IMR-90 (cell line): ENCODE measurements around the gene FAM83C.

Experiments used
- FOS ChIP-seq: fragments of 150-350 bp; IDR thresholded peaks from 2 replicates; pipeline ENCODE4 v1.6.1; 2016; ENCODE audit warnings: low read depth, low read length
- MAFK ChIP-seq: IDR thresholded peaks from 2 replicates; pipeline ENCODE4 v1.6.1; 2012; ENCODE audit warnings: low read depth, low read length, improper control_type of control experiment
- POLR2A ChIP-seq: IDR thresholded peaks from 2 replicates; pipeline ENCODE4 v1.6.1; 2012; ENCODE audit warnings: mild to moderate bottlenecking, low read depth, low read length
- RAD21 ChIP-seq: IDR thresholded peaks from 2 replicates; pipeline ENCODE4 v1.6.1; 2012; ENCODE audit warnings: low read length, improper control_type of control experiment
- RCOR1 ChIP-seq: IDR thresholded peaks from 2 replicates; pipeline ENCODE4 v1.6.1; 2012; ENCODE audit warnings: mild to moderate bottlenecking, low read length, improper control_type of control experiment; ENCODE audit not compliant: insufficient replicate concordance
- RFX5 ChIP-seq: IDR thresholded peaks from 2 replicates; pipeline ENCODE4 v1.8.0; 2012; ENCODE audit warnings: low read depth, mild to moderate bottlenecking, low read length, moderate library complexity
- TF ChIP-seq, protein P1 (sequence below): conservative IDR thresholded peaks from 2 replicates; pipeline ENCODE4 v1.5.1; 2012; ENCODE audit warnings: mild to moderate bottlenecking, low read depth, low read length, improper control_type of control experiment

DNA sequence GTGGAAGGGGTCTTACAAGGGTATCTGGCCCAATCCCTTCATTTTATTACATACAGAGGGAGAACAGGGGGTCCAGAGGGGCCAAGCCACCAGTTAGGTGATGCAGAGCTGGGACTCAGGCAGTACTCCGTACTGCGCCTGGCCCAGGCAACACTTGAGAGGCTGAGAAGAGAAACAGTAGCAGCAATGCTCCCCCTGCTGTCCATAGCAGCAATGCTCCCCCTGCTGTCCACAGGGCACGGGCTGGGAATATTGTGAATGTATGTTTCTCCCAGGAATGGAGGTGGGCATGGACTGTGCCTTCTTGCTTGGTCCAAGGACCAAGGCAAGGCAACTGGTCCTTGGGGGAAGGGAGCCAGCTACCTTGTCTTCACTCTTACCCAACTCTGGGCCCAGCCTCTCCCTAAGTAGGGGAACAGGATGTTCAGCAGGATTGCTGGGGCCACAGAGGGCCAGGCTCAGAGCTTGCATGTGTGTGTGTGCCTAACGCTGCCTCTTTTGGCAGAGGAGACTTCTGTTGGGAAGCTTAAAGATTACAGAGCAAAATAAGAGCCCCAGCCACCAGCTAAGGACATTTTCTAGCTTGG is 14.8 kb upstream of the FAM83C start:
- TF ChIP-seq, protein P1, sequence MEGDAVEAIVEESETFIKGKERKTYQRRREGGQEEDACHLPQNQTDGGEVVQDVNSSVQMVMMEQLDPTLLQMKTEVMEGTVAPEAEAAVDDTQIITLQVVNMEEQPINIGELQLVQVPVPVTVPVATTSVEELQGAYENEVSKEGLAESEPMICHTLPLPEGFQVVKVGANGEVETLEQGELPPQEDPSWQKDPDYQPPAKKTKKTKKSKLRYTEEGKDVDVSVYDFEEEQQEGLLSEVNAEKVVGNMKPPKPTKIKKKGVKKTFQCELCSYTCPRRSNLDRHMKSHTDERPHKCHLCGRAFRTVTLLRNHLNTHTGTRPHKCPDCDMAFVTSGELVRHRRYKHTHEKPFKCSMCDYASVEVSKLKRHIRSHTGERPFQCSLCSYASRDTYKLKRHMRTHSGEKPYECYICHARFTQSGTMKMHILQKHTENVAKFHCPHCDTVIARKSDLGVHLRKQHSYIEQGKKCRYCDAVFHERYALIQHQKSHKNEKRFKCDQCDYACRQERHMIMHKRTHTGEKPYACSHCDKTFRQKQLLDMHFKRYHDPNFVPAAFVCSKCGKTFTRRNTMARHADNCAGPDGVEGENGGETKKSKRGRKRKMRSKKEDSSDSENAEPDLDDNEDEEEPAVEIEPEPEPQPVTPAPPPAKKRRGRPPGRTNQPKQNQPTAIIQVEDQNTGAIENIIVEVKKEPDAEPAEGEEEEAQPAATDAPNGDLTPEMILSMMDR = peak; percentile 91
- TF ChIP-seq RAD21 (peak; percentile 57), MAFK (no peak), RCOR1 (no peak), FOS (no peak), POLR2A (peak; percentile 26; the same call in 1 of the 2 replicates), RFX5 (no peak)
